Muscle of leg (tissue), 11 donors: ENCODE data around the gene ZNF771. TPM values are rescaled to one million over a fixed set of nuclear protein-coding genes. Genes with fewer than 3 reads are reported as not detected.

Source experiments
- DNase-seq: peaks from one replicate; pipeline ENCODE4 v3.0.0; 2013
- H3K27ac ChIP-seq: one replicate; pipeline ENCODE4 v1.5.1; 2013; ENCODE audit warnings: mild to moderate bottlenecking, low read length, control low read depth
- H3K27me3 ChIP-seq: one replicate; pipeline ENCODE4 v1.6.1; 2013; ENCODE audit warnings: low read length; ENCODE audit not compliant: control insufficient read depth, insufficient read depth
- H3K36me3 ChIP-seq: one replicate; pipeline ENCODE4 v1.6.1; 2013; ENCODE audit warnings: low read length; ENCODE audit not compliant: control insufficient read depth, insufficient read depth
- H3K4me1 ChIP-seq: one replicate; pipeline ENCODE4 v1.6.1; 2013; ENCODE audit warnings: low read length; ENCODE audit not compliant: control insufficient read depth, insufficient read depth
- H3K4me3 ChIP-seq: one replicate; pipeline ENCODE4 v1.5.1; 2013; ENCODE audit warnings: low read length, control low read depth
- H3K9me3 ChIP-seq: replicated peaks from 2 replicates; pipeline ENCODE4 v1.6.1; 2013; ENCODE audit warnings: low read depth, low read length; ENCODE audit not compliant: control insufficient read depth
- WGBS: methylation state at CpG from one replicate; pipeline ENCODE4 v1.1.5; 2013; ENCODE audit warnings: missing lambda C conversion rate; ENCODE audit not compliant: insufficient coverage; 5-methylcytosine and 5-hydroxymethylcytosine counted together
- polyA plus RNA-seq, 8 donors: library from polyadenylated mRNA; unstranded; fragments of 120-200 nt; gene quantifications; one replicate each; pipeline versions ENCODE4 v1.2.1 to v1.2.3, GENCODE V29; 2013; ENCODE audit warnings: inconsistent platforms in 1 of 8, low replicate concordance in 1 of 8; ENCODE audit not compliant: insufficient read length in 8 of 8, insufficient read depth in 1 of 8
- total RNA-seq: library from RNA; stranded (reverse); fragments of 120-200 nt; gene quantifications from one replicate; pipeline ENCODE4 v1.2.4, GENCODE V29; 2013

ZNF771 gene
- total and polyA plus RNA-seq, 9 donors, result 4.4 to 8.1 (median 6.9) TPM

GRCh38 chr16:30397776-30398660, 9.4 kb upstream of the ZNF771 start:
- 95% methylated on average over 37 of the region's 42 CpGs for WGBS
- peak; percentile 5 for DNase-seq

GRCh38 chr16:30398661-30399434, 8.6 kb upstream of the ZNF771 start:
- H3K27ac ChIP-seq, result peak overlapping the region; percentile 99

More at GRCh38 chr16:30397776-30398660, 9.4 kb upstream of the ZNF771 start:
- Histone ChIP-seq H3K27me3 (no peaks in the 10 kb centered on the region), H3K4me1 (peaks cover 29% of the 10 kb centered on the region), H3K9me3 (no peaks in the 10 kb centered on the region), H3K4me3 (no peak overlapping the region), H3K27ac (no peak overlapping the region), H3K36me3 (peaks cover 18% of the 10 kb centered on the region)

GRCh38 chr16:30399435-30400186, 7.8 kb upstream of the ZNF771 start:
- H3K9me3 ChIP-seq, result no peaks in the 10 kb centered on the region
- H3K4me3 ChIP-seq, result peak overlapping the region; percentile 76
- peak overlapping the region; percentile 99 for H3K27ac ChIP-seq
- WGBS, result 0% methylated on average over 8 of the region's 12 CpGs
- no peaks in the 10 kb centered on the region for H3K27me3 ChIP-seq
- no peak for DNase-seq
- H3K4me1 ChIP-seq, result peaks cover 19% of the 10 kb centered on the region
- H3K36me3 ChIP-seq, result peaks cover 18% of the 10 kb centered on the region

More at GRCh38 chr16:30398661-30399434, 8.6 kb upstream of the ZNF771 start:
- H3K36me3 ChIP-seq, result peaks cover 18% of the 10 kb centered on the region
- no peaks in the 10 kb centered on the region for H3K27me3 ChIP-seq
- H3K4me3 ChIP-seq, result no peak overlapping the region
- peaks cover 25% of the 10 kb centered on the region for H3K4me1 ChIP-seq
- no peaks in the 10 kb centered on the region for H3K9me3 ChIP-seq
- DNase-seq, result peak; percentile 9
- WGBS, result 71% methylated on average over 15 of the region's 23 CpGs

GRCh38 chr16:30401768-30402425, 5.5 kb upstream of the ZNF771 start:
- H3K27me3 ChIP-seq, result no peaks in the 10 kb centered on the region
- no peaks in the 10 kb centered on the region for H3K9me3 ChIP-seq
- peaks cover 18% of the 10 kb centered on the region for H3K36me3 ChIP-seq
- H3K4me1 ChIP-seq, result peaks cover 17% of the 10 kb centered on the region
- 96% methylated on average over 4 of the region's 8 CpGs for WGBS
- no peak overlapping the region for H3K4me3 ChIP-seq
- no peak overlapping the region for H3K27ac ChIP-seq
- peak; percentile 3 for DNase-seq

- WGBS, result 19% methylated on average over 14 of the region's 14 CpGs
- H3K36me3 ChIP-seq, result peaks cover 20% of the 10 kb centered on the region
These were observed 658 bp upstream of the ZNF771 start for GRCh38 chr16:30406795-30407101.

GRCh38 chr16:30407804-30408534, 563 bp downstream of the ZNF771 start:
- Histone ChIP-seq H3K9me3 (no peaks in the 10 kb centered on the region), H3K27ac (peak overlapping the region; percentile 77), H3K4me1 (peaks cover 21% of the 10 kb centered on the region), H3K27me3 (no peaks in the 10 kb centered on the region), H3K4me3 (peak overlapping the region; percentile 72), H3K36me3 (peaks cover 31% of the 10 kb centered on the region)
- no peak for DNase-seq
- WGBS, result 6% methylated on average over 7 of the region's 19 CpGs

More at GRCh38 chr16:30406795-30407101, 658 bp upstream of the ZNF771 start:
- no peak for DNase-seq
- Histone ChIP-seq H3K27me3 (no peaks in the 10 kb centered on the region), H3K27ac (peak overlapping the region; percentile 89), H3K4me1 (peaks cover 21% of the 10 kb centered on the region), H3K9me3 (no peaks in the 10 kb centered on the region), H3K4me3 (peak overlapping the region; percentile 72)

GRCh38 chr16:30409125-30410060, 2.0 kb downstream of the ZNF771 start:
- Histone ChIP-seq H3K4me1 (peaks cover 21% of the 10 kb centered on the region), H3K27ac (peak overlapping the region; percentile 60), H3K36me3 (peaks cover 41% of the 10 kb centered on the region), H3K9me3 (no peaks in the 10 kb centered on the region), H3K27me3 (no peaks in the 10 kb centered on the region), H3K4me3 (no peak overlapping the region)
- 28% methylated on average over 5 of the region's 15 CpGs for WGBS
- peak; percentile 94 for DNase-seq

DNA sequence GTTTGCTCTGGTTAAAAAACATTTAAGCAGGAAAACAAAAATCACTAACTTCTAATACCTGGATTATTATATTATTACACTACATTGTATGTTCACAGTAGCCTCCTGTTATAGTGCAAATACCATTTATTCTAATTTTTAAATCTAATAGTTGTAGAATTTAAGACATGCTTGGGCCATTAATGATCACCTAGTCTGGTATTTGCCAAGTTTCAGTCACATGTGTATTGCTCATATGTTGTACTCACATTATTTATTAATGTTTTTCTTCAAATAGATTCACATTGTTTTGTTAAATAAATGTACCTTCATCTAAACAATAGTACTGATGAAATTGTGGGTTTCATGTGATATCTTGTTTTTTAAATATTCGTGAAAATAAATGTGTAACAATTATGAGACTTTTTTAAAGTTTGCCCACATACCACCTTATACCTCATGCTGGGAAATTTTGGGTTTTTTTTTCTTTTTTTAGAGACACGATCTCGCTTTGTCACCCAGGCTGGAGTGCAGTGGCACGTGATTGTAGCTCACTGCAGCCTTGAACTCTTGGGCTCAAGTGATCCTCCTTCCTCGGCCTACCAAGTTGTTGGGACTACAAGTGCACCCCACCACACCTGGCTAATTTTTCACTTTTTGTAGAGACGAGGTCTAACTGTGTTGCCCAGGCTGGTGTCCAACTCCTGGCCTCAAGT, 5.9 kb downstream of the ZNF771 start:
- no peaks in the 10 kb centered on the region for H3K9me3 ChIP-seq
- no peaks in the 10 kb centered on the region for H3K27me3 ChIP-seq
- no peak for DNase-seq
- no peak overlapping the region for H3K4me3 ChIP-seq
- H3K36me3 ChIP-seq, result peaks cover 40% of the 10 kb centered on the region
- WGBS, result 81% methylated on average over 3 of the region's 6 CpGs
- peaks cover 19% of the 10 kb centered on the region for H3K4me1 ChIP-seq
- H3K27ac ChIP-seq, result no peak overlapping the region
